Astrocyte (in vitro differentiated cells and primary cell): ENCODE data around the gene MAVS.

Source experiments
- CTCF ChIP-seq: IDR thresholded peaks from 2 replicates; pipeline ENCODE4 v1.5.1; 2011; ENCODE audit warnings: low read depth, mild to moderate bottlenecking, inconsistent platforms, low read length, moderate library complexity; ENCODE audit not compliant: insufficient read depth
- EZH2 ChIP-seq: IDR thresholded peaks from 2 replicates; pipeline ENCODE4 v1.6.1; 2012; ENCODE audit warnings: mild to moderate bottlenecking, low read length, inconsistent platforms; ENCODE audit not compliant: insufficient read depth

DNA sequence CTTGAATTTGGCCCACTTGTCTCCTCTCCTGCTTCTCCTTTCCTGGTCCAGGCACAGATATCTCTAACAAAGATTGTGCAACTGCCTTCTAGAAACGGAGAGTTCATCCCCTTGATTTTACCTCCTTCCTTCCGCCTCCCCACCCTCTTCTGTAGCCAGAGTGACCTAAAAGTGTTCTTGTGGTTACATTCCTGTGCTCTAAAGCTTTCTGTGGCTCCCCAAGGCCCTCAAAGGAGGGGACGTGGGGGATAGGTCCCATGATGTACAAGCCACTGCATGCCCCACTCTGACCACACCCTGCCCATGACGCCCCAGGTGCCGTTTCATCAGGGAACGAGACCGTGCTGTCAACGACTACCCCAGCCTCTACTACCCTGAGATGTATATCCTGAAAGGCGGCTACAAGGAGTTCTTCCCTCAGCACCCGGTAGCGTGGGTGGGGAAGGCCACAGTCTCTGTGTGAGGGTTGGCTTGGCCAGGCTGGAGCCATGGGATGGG, 42.3 kb upstream of the MAVS start:
- TF ChIP-seq EZH2 = no peak
- TF ChIP-seq CTCF = no peak
